Measurements from ENCODE around the gene MAGEA2B.
"Not testable (repeated sequence)": the region's sequence is repeated elsewhere in the genome, so short reads cannot be mapped to it uniquely, and the experiment has no call there.

Gene MAGEA2B

GRCh38 chrX:152754871-152755270 lies 40.4 kb downstream of the MAGEA2B start:
- not testable (repeated sequence) for DNase-seq, ATAC-seq

DNA sequence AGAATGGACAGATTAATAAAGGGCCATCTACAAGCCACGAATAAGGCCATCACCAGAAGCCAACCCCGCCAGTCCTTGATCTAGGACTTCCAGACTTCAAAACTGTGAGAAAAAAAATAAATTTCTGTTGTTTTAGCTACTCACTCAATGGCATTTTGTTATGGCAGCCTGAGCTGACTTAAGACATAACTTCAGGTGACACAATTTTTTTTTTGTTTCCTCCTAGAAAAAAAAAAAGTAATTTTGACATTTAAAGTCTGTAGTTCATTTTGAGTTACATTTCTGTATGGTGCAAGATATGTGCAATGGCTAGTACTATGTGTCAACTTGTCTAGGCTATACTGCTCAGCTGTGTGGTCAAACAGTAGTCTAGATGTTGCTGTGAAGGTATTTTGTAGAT lies 44.5 kb downstream of the MAGEA2B start, which contains the start of gene CSAG3:
CSAG3 (plus strand) TSS at position 301 of the 400 bp plus-strand sequence.
- not testable (repeated sequence) for DNase-seq, ATAC-seq

- ATAC-seq, DNase-seq: not testable (repeated sequence)
These were observed 45.1 kb downstream of the MAGEA2B start for GRCh38 chrX:152759544-152759943.

GRCh38 chrX:152761582-152761981 lies 47.2 kb downstream of the MAGEA2B start:
- ATAC-seq, DNase-seq: not testable (repeated sequence)

GRCh38 chrX:152766562-152766961 lies 52.1 kb downstream of the MAGEA2B start:
- DNase-seq, ATAC-seq: not testable (repeated sequence)

All from stimulated activated naive CD8-positive, alpha-beta T cell treated with anti-CD3 and anti-CD28 coated beads, Interleukin-15, Interleukin-2, amounts not matched to agents 100 U/mL and 50 U/mL, for 24 hours (primary cell).